ENCODE measurements around the gene IQCC.

The IQCC gene

DNA sequence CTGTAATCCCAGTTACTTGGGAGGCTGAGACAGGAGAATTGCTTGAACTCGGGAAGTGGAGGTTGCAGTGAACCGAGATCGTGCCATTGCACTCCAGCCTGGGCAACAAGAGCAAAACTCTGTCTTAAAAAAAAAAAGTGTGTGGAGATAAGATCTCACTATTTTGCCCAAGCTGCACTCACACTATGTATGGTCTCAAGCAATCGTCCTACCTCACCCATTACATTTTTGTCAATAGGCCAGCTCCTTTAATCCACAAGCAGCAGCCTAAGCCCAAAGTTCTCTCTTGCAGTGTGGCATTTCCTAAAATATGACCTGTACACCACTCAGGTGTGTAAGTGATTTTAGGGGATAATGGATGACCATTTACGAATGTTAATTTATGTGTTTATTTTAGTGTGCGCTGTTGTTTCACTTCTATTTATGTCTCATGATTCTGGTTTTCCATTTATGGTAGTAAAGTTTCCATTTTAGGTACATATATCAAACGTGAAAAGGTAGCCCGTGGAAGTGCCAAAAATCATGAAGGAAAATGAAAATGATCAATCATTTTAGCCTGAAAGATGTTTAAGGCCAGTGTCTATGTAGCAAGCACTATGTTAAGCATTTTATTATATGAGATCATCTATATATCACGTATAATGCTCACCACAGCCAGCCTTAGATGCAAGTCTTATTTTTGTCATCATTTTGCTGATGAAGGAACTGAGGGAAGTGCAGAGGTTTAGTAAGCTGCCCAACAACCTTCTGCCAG lies 51.2 kb downstream of the IQCC start:
- DNase-seq (ENCODE audit: low read depth in 2 of 2): no peak

- DNase-seq (ENCODE audit: low read depth in 2 of 2): no peak
Observed at GRCh38 chr1:32257227-32257508, 51.7 kb downstream of the IQCC start.

Data from stimulated activated CD4-positive, alpha-beta T cell treated with anti-CD3 and anti-CD28 coated beads, Interleukin-15, amount 100 ng/mL, for 48 hours (primary cell).